WTC11 (cell line): ENCODE measurements around the gene ACIN1. TPM values are rescaled to one million over a fixed set of nuclear protein-coding genes. Genes with fewer than 3 reads are reported as not detected.
A peak's percentile ranks its signal among the peaks of the same experiment; 100 is the strongest.

Source experiments
- ATF1 ChIP-seq: sonication (generic); formaldehyde crosslinking; IDR thresholded peaks from 2 replicates; pipeline ENCODE4 v1.8.1; 2023; ENCODE audit warnings: mild to moderate bottlenecking, moderate library complexity, missing genetic modification reagents
- ETV6 ChIP-seq: sonication (generic); formaldehyde crosslinking; IDR thresholded peaks from 2 replicates; pipeline ENCODE4 v1.8.1; 2022; ENCODE audit warnings: mild to moderate bottlenecking, missing genetic modification reagents
- FOXK1 ChIP-seq: sonication (generic); formaldehyde crosslinking; IDR thresholded peaks from 2 replicates; pipeline ENCODE4 v1.8.0; 2022; ENCODE audit warnings: mild to moderate bottlenecking, moderate library complexity, missing genetic modification reagents
- GABPB1 ChIP-seq: sonication (generic); formaldehyde crosslinking; IDR thresholded peaks from 2 replicates; pipeline ENCODE4 v1.8.1; 2023; ENCODE audit warnings: mild to moderate bottlenecking, missing genetic modification reagents
- GTF2I ChIP-seq: fragments of 250-450 bp; sonication (Bioruptor Pico); conservative IDR thresholded peaks from 2 replicates; pipeline ENCODE4 v1.4.0; 2021; ENCODE audit warnings: mild to moderate bottlenecking
- HMGA2 ChIP-seq: fragments of 250-450 bp; sonication (Bioruptor Pico); IDR thresholded peaks from 2 replicates; pipeline ENCODE4 v1.4.0; 2021; ENCODE audit warnings: mild to moderate bottlenecking, moderate library complexity
- JAZF1 ChIP-seq: fragments of 250-450 bp; sonication (Bioruptor Pico); IDR thresholded peaks from 2 replicates; pipeline ENCODE4 v1.9.0; 2021; ENCODE audit warnings: moderate library complexity, mild to moderate bottlenecking, inconsistent platforms
- JUN ChIP-seq: sonication (generic); formaldehyde crosslinking; IDR thresholded peaks from 2 replicates; pipeline ENCODE4 v1.8.0; 2023; ENCODE audit warnings: mild to moderate bottlenecking, missing genetic modification reagents
- NFATC4 ChIP-seq: fragments of 250-450 bp; sonication (Bioruptor Pico); IDR thresholded peaks from 2 replicates; pipeline ENCODE4 v1.9.0; 2021; ENCODE audit warnings: mild to moderate bottlenecking
- NFE2L1 ChIP-seq: sonication (generic); formaldehyde crosslinking; IDR thresholded peaks from 2 replicates; pipeline ENCODE4 v1.8.1; 2023; ENCODE audit warnings: missing genetic modification reagents
- NFYB ChIP-seq: sonication (generic); formaldehyde crosslinking; conservative IDR thresholded peaks from 2 replicates; pipeline ENCODE4 v1.8.0; 2022; ENCODE audit warnings: low read depth, missing genetic modification reagents
- PRRX2 ChIP-seq: fragments of 250-450 bp; sonication (Bioruptor Pico); IDR thresholded peaks from 2 replicates; pipeline ENCODE4 v1.8.0; 2021; ENCODE audit warnings: mild to moderate bottlenecking
- SOX15 ChIP-seq: fragments of 250-450 bp; sonication (Bioruptor Pico); IDR thresholded peaks from 2 replicates; pipeline ENCODE4 v1.9.0; 2021; ENCODE audit warnings: mild to moderate bottlenecking
- SP1 ChIP-seq: sonication (generic); formaldehyde crosslinking; conservative IDR thresholded peaks from 2 replicates; pipeline ENCODE4 v1.8.1; 2022; ENCODE audit warnings: missing genetic modification reagents
- TEAD1 ChIP-seq: sonication (generic); formaldehyde crosslinking; IDR thresholded peaks from 2 replicates; pipeline ENCODE4 v1.8.0; 2022; ENCODE audit warnings: mild to moderate bottlenecking, missing genetic modification reagents
- TEAD4 ChIP-seq: sonication (generic); formaldehyde crosslinking; IDR thresholded peaks from 2 replicates; pipeline ENCODE4 v1.8.0; 2022; ENCODE audit warnings: mild to moderate bottlenecking, missing genetic modification reagents
- ZNF121 ChIP-seq: sonication (generic); formaldehyde crosslinking; IDR thresholded peaks from 2 replicates; pipeline ENCODE4 v1.8.0; 2023; ENCODE audit warnings: missing genetic modification reagents
- ZNF138 ChIP-seq: sonication (generic); formaldehyde crosslinking; conservative IDR thresholded peaks from 2 replicates; pipeline ENCODE4 v1.8.1; 2022; ENCODE audit warnings: mild to moderate bottlenecking, moderate library complexity, missing genetic modification reagents
- ZNF232 ChIP-seq: sonication (generic); formaldehyde crosslinking; IDR thresholded peaks from 2 replicates; pipeline ENCODE4 v1.8.0; 2022; ENCODE audit warnings: mild to moderate bottlenecking, missing genetic modification reagents
- ZNF416 ChIP-seq: fragments of 250-450 bp; sonication (Bioruptor Pico); IDR thresholded peaks from 2 replicates; pipeline ENCODE4 v1.9.0; 2021; ENCODE audit warnings: mild to moderate bottlenecking, inconsistent platforms
- ZNF423 ChIP-seq: fragments of 250-450 bp; sonication (Bioruptor Pico); IDR thresholded peaks from 2 replicates; pipeline ENCODE4 v2.1.2; 2022; ENCODE audit warnings: mild to moderate bottlenecking, moderate library complexity
- total RNA-seq: library from RNA; stranded (reverse); gene quantifications from 3 replicates; pipeline ENCODE4 v1.2.3, GENCODE V29; 2021
- TF ChIP-seq, protein P1 (sequence below): sonication (generic); formaldehyde crosslinking; IDR thresholded peaks from 2 replicates; pipeline ENCODE4 v1.8.0; 2023; ENCODE audit warnings: mild to moderate bottlenecking, missing genetic modification reagents
- TF ChIP-seq, protein P2 (sequence below): sonication (generic); formaldehyde crosslinking; IDR thresholded peaks from 2 replicates; pipeline ENCODE4 v1.8.1; 2022; ENCODE audit warnings: mild to moderate bottlenecking, moderate library complexity, missing genetic modification reagents
- TF ChIP-seq, protein P3 (sequence below): sonication (generic); formaldehyde crosslinking; IDR thresholded peaks from 2 replicates; pipeline ENCODE4 v1.8.0; 2023; ENCODE audit warnings: missing genetic modification reagents
- TF ChIP-seq, protein P4 (sequence below): fragments of 250-450 bp; sonication (Bioruptor Pico); IDR thresholded peaks from 2 replicates; pipeline ENCODE4 v1.9.0; 2021; ENCODE audit warnings: mild to moderate bottlenecking
- TF ChIP-seq, protein P5 (sequence below): sonication (generic); formaldehyde crosslinking; IDR thresholded peaks from 2 replicates; pipeline ENCODE4 v1.8.0; 2022; ENCODE audit warnings: mild to moderate bottlenecking, missing genetic modification reagents
- TF ChIP-seq, protein P6 (sequence below): fragments of 200-600 bp; IDR thresholded peaks from 2 replicates; pipeline ENCODE4 v1.8.0; 2022; ENCODE audit warnings: antibody characterized with exemption
- TF ChIP-seq, protein P7 (sequence below): fragments of 250-450 bp; sonication (Bioruptor Pico); IDR thresholded peaks from 2 replicates; pipeline ENCODE4 v1.9.0; 2021; ENCODE audit warnings: mild to moderate bottlenecking, borderline replicate concordance

ACIN1 gene
- total RNA-seq, 1 experiment from 2014 or later = 229 TPM

DNA sequence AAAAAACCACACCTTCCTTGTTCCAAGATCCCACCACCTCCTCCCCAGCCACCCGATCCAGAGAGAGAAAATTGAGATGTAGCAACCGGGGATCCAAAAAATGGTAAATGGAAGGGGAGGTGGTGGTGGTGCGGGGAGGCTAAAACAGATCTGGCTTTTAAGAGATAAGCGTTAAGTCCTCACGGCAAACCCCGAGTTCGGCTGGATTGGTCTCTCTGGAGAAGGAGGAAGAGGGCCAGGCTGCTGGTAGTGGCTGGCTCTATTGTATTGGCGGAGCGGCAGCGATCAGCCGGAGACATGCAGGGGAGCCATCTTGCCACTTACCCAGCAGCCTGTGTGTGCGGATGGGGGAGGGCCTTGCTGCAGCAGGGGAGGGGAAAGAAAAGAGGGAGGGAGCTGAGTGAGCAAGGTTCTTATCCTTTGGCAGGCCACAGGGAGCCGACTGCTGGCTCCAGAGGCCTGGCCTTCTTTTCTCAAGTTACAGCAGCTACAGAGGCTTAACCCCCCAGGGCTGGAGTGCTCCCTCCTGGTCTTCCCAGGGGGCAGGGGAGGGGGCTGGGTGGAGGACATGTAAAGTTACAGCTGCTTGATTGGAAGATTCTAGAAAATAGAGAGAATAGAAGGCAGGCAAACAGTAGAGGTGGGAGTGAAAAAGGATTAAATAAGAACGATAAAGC is 23.6 kb downstream of the ACIN1 start (continued):
- TF ChIP-seq, protein P1, sequence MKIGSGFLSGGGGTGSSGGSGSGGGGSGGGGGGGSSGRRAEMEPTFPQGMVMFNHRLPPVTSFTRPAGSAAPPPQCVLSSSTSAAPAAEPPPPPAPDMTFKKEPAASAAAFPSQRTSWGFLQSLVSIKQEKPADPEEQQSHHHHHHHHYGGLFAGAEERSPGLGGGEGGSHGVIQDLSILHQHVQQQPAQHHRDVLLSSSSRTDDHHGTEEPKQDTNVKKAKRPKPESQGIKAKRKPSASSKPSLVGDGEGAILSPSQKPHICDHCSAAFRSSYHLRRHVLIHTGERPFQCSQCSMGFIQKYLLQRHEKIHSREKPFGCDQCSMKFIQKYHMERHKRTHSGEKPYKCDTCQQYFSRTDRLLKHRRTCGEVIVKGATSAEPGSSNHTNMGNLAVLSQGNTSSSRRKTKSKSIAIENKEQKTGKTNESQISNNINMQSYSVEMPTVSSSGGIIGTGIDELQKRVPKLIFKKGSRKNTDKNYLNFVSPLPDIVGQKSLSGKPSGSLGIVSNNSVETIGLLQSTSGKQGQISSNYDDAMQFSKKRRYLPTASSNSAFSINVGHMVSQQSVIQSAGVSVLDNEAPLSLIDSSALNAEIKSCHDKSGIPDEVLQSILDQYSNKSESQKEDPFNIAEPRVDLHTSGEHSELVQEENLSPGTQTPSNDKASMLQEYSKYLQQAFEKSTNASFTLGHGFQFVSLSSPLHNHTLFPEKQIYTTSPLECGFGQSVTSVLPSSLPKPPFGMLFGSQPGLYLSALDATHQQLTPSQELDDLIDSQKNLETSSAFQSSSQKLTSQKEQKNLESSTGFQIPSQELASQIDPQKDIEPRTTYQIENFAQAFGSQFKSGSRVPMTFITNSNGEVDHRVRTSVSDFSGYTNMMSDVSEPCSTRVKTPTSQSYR = peak; percentile 48; the same call in 1 of the 2 replicates
- 0 out of 2 replicates have a peak, but pooled peaks have one; percentile 57 for TF ChIP-seq ZNF416
- peak; percentile 84 for TF ChIP-seq NFE2L1 (CRISPR knock-in tag)
- TF ChIP-seq SP1 (CRISPR knock-in tag) = 0 out of 2 replicates have a peak, but pooled peaks have one; percentile 25
- TF ChIP-seq, protein P2, sequence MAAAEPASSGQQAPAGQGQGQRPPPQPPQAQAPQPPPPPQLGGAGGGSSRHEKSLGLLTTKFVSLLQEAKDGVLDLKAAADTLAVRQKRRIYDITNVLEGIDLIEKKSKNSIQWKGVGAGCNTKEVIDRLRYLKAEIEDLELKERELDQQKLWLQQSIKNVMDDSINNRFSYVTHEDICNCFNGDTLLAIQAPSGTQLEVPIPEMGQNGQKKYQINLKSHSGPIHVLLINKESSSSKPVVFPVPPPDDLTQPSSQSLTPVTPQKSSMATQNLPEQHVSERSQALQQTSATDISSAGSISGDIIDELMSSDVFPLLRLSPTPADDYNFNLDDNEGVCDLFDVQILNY = no peak
- TF ChIP-seq NFYB (CRISPR knock-in tag) = no peak
- 0 out of 2 replicates have a peak, but pooled peaks have one; percentile 26 for TF ChIP-seq NFATC4
- TF ChIP-seq PRRX2 (CRISPR knock-in tag) = no peak
- TF ChIP-seq, protein P3, sequence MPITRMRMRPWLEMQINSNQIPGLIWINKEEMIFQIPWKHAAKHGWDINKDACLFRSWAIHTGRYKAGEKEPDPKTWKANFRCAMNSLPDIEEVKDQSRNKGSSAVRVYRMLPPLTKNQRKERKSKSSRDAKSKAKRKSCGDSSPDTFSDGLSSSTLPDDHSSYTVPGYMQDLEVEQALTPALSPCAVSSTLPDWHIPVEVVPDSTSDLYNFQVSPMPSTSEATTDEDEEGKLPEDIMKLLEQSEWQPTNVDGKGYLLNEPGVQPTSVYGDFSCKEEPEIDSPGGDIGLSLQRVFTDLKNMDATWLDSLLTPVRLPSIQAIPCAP (CRISPR knock-in tag) = no peak
- no peak for TF ChIP-seq JUN
- TF ChIP-seq, protein P4, sequence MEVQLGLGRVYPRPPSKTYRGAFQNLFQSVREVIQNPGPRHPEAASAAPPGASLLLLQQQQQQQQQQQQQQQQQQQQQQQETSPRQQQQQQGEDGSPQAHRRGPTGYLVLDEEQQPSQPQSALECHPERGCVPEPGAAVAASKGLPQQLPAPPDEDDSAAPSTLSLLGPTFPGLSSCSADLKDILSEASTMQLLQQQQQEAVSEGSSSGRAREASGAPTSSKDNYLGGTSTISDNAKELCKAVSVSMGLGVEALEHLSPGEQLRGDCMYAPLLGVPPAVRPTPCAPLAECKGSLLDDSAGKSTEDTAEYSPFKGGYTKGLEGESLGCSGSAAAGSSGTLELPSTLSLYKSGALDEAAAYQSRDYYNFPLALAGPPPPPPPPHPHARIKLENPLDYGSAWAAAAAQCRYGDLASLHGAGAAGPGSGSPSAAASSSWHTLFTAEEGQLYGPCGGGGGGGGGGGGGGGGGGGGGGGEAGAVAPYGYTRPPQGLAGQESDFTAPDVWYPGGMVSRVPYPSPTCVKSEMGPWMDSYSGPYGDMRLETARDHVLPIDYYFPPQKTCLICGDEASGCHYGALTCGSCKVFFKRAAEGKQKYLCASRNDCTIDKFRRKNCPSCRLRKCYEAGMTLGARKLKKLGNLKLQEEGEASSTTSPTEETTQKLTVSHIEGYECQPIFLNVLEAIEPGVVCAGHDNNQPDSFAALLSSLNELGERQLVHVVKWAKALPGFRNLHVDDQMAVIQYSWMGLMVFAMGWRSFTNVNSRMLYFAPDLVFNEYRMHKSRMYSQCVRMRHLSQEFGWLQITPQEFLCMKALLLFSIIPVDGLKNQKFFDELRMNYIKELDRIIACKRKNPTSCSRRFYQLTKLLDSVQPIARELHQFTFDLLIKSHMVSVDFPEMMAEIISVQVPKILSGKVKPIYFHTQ (CRISPR knock-in tag) = 0 out of 2 replicates have a peak, but pooled peaks have one; percentile 48
- no peak for TF ChIP-seq TEAD4
- peak; percentile 91 for TF ChIP-seq GTF2I (CRISPR knock-in tag)
- TF ChIP-seq JAZF1 (CRISPR knock-in tag) = no peak
- TF ChIP-seq TEAD1 = no peak
- TF ChIP-seq ETV6 (CRISPR knock-in tag) = peak; percentile 60; the same call in 1 of the 2 replicates
- TF ChIP-seq, protein P5, sequence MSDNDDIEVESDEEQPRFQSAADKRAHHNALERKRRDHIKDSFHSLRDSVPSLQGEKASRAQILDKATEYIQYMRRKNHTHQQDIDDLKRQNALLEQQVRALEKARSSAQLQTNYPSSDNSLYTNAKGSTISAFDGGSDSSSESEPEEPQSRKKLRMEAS (CRISPR knock-in tag) = peak; percentile 56; the same call in 1 of the 2 replicates
- TF ChIP-seq ZNF232 (CRISPR knock-in tag) = no peak
- TF ChIP-seq, protein P6, sequence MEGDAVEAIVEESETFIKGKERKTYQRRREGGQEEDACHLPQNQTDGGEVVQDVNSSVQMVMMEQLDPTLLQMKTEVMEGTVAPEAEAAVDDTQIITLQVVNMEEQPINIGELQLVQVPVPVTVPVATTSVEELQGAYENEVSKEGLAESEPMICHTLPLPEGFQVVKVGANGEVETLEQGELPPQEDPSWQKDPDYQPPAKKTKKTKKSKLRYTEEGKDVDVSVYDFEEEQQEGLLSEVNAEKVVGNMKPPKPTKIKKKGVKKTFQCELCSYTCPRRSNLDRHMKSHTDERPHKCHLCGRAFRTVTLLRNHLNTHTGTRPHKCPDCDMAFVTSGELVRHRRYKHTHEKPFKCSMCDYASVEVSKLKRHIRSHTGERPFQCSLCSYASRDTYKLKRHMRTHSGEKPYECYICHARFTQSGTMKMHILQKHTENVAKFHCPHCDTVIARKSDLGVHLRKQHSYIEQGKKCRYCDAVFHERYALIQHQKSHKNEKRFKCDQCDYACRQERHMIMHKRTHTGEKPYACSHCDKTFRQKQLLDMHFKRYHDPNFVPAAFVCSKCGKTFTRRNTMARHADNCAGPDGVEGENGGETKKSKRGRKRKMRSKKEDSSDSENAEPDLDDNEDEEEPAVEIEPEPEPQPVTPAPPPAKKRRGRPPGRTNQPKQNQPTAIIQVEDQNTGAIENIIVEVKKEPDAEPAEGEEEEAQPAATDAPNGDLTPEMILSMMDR = no peak
- TF ChIP-seq GABPB1 = peak; percentile 30; the same call in 1 of the 2 replicates
- peak; percentile 90 for TF ChIP-seq ZNF423
- 0 out of 2 replicates have a peak, but pooled peaks have one; percentile 47 for TF ChIP-seq ZNF121
- no peak for TF ChIP-seq HMGA2 (CRISPR knock-in tag)
- peak; percentile 69; the same call in 1 of the 2 replicates for TF ChIP-seq FOXK1 (CRISPR knock-in tag)
- TF ChIP-seq SOX15 (CRISPR knock-in tag) = no peak
- TF ChIP-seq, protein P7, sequence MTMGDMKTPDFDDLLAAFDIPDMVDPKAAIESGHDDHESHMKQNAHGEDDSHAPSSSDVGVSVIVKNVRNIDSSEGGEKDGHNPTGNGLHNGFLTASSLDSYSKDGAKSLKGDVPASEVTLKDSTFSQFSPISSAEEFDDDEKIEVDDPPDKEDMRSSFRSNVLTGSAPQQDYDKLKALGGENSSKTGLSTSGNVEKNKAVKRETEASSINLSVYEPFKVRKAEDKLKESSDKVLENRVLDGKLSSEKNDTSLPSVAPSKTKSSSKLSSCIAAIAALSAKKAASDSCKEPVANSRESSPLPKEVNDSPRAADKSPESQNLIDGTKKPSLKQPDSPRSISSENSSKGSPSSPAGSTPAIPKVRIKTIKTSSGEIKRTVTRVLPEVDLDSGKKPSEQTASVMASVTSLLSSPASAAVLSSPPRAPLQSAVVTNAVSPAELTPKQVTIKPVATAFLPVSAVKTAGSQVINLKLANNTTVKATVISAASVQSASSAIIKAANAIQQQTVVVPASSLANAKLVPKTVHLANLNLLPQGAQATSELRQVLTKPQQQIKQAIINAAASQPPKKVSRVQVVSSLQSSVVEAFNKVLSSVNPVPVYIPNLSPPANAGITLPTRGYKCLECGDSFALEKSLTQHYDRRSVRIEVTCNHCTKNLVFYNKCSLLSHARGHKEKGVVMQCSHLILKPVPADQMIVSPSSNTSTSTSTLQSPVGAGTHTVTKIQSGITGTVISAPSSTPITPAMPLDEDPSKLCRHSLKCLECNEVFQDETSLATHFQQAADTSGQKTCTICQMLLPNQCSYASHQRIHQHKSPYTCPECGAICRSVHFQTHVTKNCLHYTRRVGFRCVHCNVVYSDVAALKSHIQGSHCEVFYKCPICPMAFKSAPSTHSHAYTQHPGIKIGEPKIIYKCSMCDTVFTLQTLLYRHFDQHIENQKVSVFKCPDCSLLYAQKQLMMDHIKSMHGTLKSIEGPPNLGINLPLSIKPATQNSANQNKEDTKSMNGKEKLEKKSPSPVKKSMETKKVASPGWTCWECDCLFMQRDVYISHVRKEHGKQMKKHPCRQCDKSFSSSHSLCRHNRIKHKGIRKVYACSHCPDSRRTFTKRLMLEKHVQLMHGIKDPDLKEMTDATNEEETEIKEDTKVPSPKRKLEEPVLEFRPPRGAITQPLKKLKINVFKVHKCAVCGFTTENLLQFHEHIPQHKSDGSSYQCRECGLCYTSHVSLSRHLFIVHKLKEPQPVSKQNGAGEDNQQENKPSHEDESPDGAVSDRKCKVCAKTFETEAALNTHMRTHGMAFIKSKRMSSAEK = 0 out of 2 replicates have a peak, but pooled peaks have one; percentile 11
- no peak for TF ChIP-seq ZNF138 (CRISPR knock-in tag)
- no peak for TF ChIP-seq ATF1 (CRISPR knock-in tag)
